Stimulated activated effector memory CD8-positive, alpha-beta T cell treated with anti-CD3 and anti-CD28 coated beads, Interleukin-12 subunit alpha, Interleukin-12 subunit beta, amount 100 ng/mL, for 72 hours (primary cell): ENCODE measurements around the gene DKKL1.
"Not testable (repeated sequence)": the region's sequence is repeated elsewhere in the genome, so short reads cannot be mapped to it uniquely, and the experiment has no call there.

Source experiments
- ATAC-seq: fragments of 150-1000 bp; cut with Tn5 transposase; 2 replicates; pipeline ENCODE4 v1.10.0; 2021
- DNase-seq, 2 donors: peaks; one replicate each; pipeline ENCODE4 v3.0.0; 2021 to 2022; ENCODE audit warnings: low spot score in 2 of 2
- H3K27ac Mint-ChIP-seq: one replicate; pipeline ENCODE4 v1.8.0; 2022; ENCODE audit warnings: mild to moderate bottlenecking, mixed read lengths
- H3K36me3 Mint-ChIP-seq: one replicate; pipeline ENCODE4 v1.8.0; 2022; ENCODE audit warnings: mild to moderate bottlenecking, mixed read lengths
- H3K4me1 Mint-ChIP-seq: one replicate; pipeline ENCODE4 v1.8.0; 2022; ENCODE audit warnings: mixed read lengths
- H3K4me3 Mint-ChIP-seq: one replicate; pipeline ENCODE4 v1.8.0; 2022; ENCODE audit warnings: mild to moderate bottlenecking, mixed read lengths
- H3K9me3 Mint-ChIP-seq: one replicate; pipeline ENCODE4 v1.8.0; 2022; ENCODE audit warnings: mixed read lengths

Gene DKKL1

DNA sequence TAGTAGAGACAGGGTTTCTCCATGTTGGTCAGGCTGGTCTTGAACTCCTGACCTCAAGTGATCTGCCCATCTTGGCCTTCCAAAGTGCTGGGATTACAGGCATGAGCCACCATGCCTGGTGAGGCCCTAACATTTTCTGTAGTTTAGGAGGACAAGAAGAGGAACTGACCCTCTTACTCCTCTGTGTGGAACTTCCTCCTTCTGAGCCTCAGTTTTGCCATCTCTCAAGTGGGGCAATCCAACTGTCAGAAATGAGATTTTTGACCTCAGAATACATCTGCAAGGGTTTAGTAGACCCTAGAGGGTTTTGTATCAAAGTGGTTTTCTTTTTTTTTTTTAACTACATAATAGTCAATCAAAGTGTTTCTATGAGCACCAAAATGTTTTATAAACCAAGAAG is 2.4 kb downstream of the DKKL1 start:
- no peak overlapping the region for H3K27ac Mint-ChIP-seq

GRCh38 chr19:49368711-49369358 is 5.2 kb downstream of the DKKL1 start:
- no peaks in the 10 kb centered on the region for H3K4me1 Mint-ChIP-seq
- ATAC-seq = no peak

More for the DNA sequence above, 2.4 kb downstream of the DKKL1 start:
- Mint-ChIP-seq H3K4me3 (no peak overlapping the region), H3K9me3 (peaks cover 5% of the 10 kb centered on the region), H3K4me1 (no peaks in the 10 kb centered on the region), H3K36me3 (no peaks in the 10 kb centered on the region)
- ATAC-seq = no peak
- no peak for DNase-seq

DNA sequence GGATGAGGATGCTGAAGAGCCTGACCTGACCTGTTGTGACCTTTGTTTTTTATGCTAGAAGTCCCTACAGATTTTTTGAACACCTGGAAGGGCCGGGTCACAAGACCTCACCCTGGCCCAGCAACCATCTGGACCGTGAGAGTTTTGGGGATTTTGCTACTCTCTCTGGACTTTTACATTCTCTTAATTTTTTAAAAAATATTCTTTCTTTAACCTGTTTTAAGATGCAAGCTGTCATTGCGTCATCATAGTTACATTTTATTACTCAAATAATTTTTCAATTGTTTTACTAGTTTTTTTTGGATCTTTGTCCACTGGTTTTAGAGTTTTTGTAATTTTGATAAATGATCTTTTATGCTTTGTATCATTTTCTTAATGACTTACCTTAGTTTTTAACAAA is 7.5 kb downstream of the DKKL1 start:
- DNase-seq (no peak), ATAC-seq (no peak)
- H3K4me3 Mint-ChIP-seq = no peak overlapping the region
- H3K27ac Mint-ChIP-seq = no peak overlapping the region
- no peaks in the 10 kb centered on the region for H3K36me3 Mint-ChIP-seq
- no peaks in the 10 kb centered on the region for H3K4me1 Mint-ChIP-seq
- H3K9me3 Mint-ChIP-seq = peaks cover 5% of the 10 kb centered on the region

More at GRCh38 chr19:49368711-49369358, 5.2 kb downstream of the DKKL1 start:
- H3K4me3 Mint-ChIP-seq = no peak overlapping the region
- H3K9me3 Mint-ChIP-seq = peaks cover 5% of the 10 kb centered on the region
- no peak overlapping the region for H3K27ac Mint-ChIP-seq
- no peaks in the 10 kb centered on the region for H3K36me3 Mint-ChIP-seq
- DNase-seq = no peak

DNA sequence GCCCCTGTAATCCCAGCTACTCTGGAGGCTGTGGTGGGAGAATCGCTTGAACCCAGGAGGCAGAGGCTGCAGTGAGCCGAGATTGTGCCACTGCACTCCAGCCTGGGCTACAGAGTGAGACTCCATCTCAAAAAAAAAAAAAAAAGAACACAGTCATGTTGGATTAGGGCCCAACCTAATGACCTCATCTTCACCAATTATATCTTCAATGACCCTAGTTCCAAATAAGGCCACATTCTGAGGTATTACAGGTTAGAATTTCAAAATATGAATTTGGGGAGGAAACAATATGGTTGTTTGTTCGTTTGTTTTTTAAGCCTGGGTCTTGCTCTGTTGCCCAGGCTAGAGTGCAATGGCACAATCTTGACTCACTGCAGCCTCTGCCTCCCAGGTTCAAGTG is 9.5 kb downstream of the DKKL1 start:
- H3K4me3 Mint-ChIP-seq, H3K27ac Mint-ChIP-seq, H3K4me1 Mint-ChIP-seq, ATAC-seq, H3K36me3 Mint-ChIP-seq, H3K9me3 Mint-ChIP-seq, DNase-seq: not testable (repeated sequence)

GRCh38 chr19:49374665-49375434 is 11.2 kb downstream of the DKKL1 start:
- no peak for ATAC-seq
- DNase-seq = no peak
- no peaks in the 10 kb centered on the region for H3K36me3 Mint-ChIP-seq
- H3K27ac Mint-ChIP-seq = peak overlapping the region; percentile 78
- H3K4me1 Mint-ChIP-seq = no peaks in the 10 kb centered on the region
- H3K4me3 Mint-ChIP-seq = no peak overlapping the region
- no peaks in the 10 kb centered on the region for H3K9me3 Mint-ChIP-seq

- H3K27ac Mint-ChIP-seq = no peak overlapping the region
- ATAC-seq = no peak
- no peak for DNase-seq
- no peak overlapping the region for H3K4me3 Mint-ChIP-seq
- peaks cover 7% of the 10 kb centered on the region for H3K9me3 Mint-ChIP-seq
- no peaks in the 10 kb centered on the region for H3K36me3 Mint-ChIP-seq
- H3K4me1 Mint-ChIP-seq = no peaks in the 10 kb centered on the region
Observed at GRCh38 chr19:49378512-49378911, 14.8 kb downstream of the DKKL1 start.

GRCh38 chr19:49380391-49380790 is 16.7 kb downstream of the DKKL1 start:
- no peak overlapping the region for H3K4me3 Mint-ChIP-seq
- ATAC-seq = no peak

DNA sequence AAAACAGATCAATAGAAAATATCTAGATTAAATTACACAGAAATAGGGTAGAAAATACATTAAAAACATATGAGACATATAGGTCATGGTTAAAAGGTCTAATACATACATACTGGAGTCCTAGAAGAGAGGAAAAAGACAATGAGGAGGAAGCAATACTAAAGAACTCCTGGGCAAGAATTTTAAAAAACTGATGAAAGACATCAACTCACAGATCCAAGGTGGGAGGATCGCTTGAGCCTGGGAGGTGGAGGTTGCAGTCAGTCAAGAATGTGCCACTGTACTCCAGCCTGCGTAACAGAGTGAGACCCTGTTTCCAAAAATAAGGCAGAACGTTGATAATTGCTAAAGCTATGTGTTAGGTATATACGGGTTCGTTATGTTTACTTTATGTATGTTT is 19.0 kb downstream of the DKKL1 start:
- no peak for DNase-seq
- peaks cover under 1% of the 10 kb centered on the region for H3K36me3 Mint-ChIP-seq
- no peaks in the 10 kb centered on the region for H3K4me1 Mint-ChIP-seq
- ATAC-seq = no peak
- no peak overlapping the region for H3K27ac Mint-ChIP-seq
- H3K4me3 Mint-ChIP-seq = no peak overlapping the region
- H3K9me3 Mint-ChIP-seq = peaks cover 7% of the 10 kb centered on the region

More at GRCh38 chr19:49380391-49380790, 16.7 kb downstream of the DKKL1 start:
- no peak for DNase-seq
- peaks cover 7% of the 10 kb centered on the region for H3K9me3 Mint-ChIP-seq
- no peaks in the 10 kb centered on the region for H3K36me3 Mint-ChIP-seq
- peak overlapping the region; percentile 23 for H3K27ac Mint-ChIP-seq
- no peaks in the 10 kb centered on the region for H3K4me1 Mint-ChIP-seq

- H3K9me3 Mint-ChIP-seq = peaks cover 7% of the 10 kb centered on the region
- no peak overlapping the region for H3K27ac Mint-ChIP-seq
- DNase-seq (no peak), ATAC-seq (no peak)
- no peak overlapping the region for H3K4me3 Mint-ChIP-seq
- peaks cover 7% of the 10 kb centered on the region for H3K36me3 Mint-ChIP-seq
- H3K4me1 Mint-ChIP-seq = no peaks in the 10 kb centered on the region
Observed at GRCh38 chr19:49383599-49383998, 19.9 kb downstream of the DKKL1 start.

GRCh38 chr19:49387936-49388372 is 24.3 kb downstream of the DKKL1 start, which contains the start of gene KASH5:
Gene KASH5 (plus strand): TSS chr19:49388249. CDS start chr19:49390884, 2,635 bp downstream.
- DNase-seq = peak; percentile 38 to 86
- no peaks in the 10 kb centered on the region for H3K9me3 Mint-ChIP-seq

DNA sequence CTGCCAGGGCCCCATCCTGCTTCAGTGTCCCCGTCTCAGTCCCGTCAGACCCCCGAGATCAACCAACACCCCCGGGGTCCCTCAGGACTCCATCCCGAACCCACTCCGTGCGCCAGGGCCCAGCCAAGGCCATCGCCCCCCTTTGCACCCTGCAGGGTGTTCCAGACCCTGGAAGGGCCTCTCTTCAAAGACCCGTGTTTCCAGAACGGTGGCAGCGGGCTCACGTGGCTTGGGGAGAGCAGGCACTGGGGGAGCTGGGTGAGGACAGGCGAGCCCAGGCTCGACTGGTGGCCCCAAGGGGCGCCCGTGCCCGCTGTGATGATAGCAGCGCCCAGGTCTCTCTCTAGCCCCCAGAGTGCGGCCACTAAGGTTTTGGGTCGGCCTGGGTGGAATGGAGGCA is 25.7 kb downstream of the DKKL1 start:
- ATAC-seq (no peak), DNase-seq (no peak)
- Mint-ChIP-seq H3K4me3 (no peak overlapping the region), H3K27ac (no peak overlapping the region), H3K36me3 (peaks cover 7% of the 10 kb centered on the region), H3K4me1 (peaks cover 12% of the 10 kb centered on the region), H3K9me3 (no peaks in the 10 kb centered on the region)

More at GRCh38 chr19:49387936-49388372, 24.3 kb downstream of the DKKL1 start, which contains the start of gene KASH5:
- peak; percentile 45 for ATAC-seq
- Mint-ChIP-seq H3K4me3 (peak within 1 kb of the TSS; percentile 33), H3K4me1 (peaks cover 12% of the 10 kb centered on the region), H3K36me3 (peaks cover 7% of the 10 kb centered on the region), H3K27ac (no peak within 1 kb of the TSS)

DNA sequence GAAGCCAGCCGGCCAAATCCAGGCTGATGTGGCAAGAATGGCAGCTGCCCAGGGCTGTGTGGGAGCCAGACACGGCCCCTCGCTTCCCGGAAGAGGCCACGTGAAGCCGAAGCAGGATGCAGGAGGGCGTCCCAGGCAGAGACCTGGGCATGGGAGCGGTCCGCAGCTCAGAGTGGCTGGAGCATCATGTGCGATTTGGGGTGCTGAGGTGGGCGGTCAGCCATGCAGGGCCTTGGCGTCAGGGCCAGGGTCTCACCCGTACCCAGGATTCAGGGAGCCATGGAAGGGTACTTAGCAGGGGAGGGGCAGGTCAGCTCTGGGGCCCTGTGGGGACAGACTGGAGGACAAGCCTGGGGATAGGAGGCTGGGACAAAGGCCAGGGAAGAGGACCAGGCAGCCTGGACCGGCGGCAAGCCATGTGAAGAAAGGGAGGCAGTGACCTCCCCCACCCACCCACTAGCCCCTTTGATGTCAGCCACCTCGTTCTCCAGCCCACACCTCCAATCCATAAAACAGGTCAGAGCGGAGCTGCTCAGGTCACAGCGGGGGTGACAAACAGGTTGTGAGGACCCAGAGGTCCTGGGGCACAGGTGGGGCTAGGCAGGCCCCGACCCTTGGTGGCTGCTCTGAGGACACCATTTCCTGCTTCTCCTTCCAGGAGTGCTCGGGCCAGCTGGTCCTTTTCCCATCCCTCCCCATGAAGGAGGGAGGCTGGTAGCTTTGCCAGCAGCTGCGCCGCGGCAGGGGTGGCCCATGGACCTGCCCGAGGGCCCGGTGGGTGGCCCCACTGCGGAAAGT is 26.7 kb downstream of the DKKL1 start:
- DNase-seq (no peak), ATAC-seq (no peak)
- Mint-ChIP-seq H3K4me3 (no peak overlapping the region), H3K9me3 (no peaks in the 10 kb centered on the region), H3K4me1 (peaks cover 12% of the 10 kb centered on the region), H3K27ac (peak overlapping the region; percentile 63), H3K36me3 (peaks cover 7% of the 10 kb centered on the region)

GRCh38 chr19:49390929-49391359 is 27.3 kb downstream of the DKKL1 start:
- Mint-ChIP-seq H3K4me3 (no peak overlapping the region), H3K4me1 (peaks cover 12% of the 10 kb centered on the region), H3K27ac (no peak overlapping the region), H3K9me3 (no peaks in the 10 kb centered on the region), H3K36me3 (peaks cover 7% of the 10 kb centered on the region)
- DNase-seq (no peak), ATAC-seq (no peak)

DNA sequence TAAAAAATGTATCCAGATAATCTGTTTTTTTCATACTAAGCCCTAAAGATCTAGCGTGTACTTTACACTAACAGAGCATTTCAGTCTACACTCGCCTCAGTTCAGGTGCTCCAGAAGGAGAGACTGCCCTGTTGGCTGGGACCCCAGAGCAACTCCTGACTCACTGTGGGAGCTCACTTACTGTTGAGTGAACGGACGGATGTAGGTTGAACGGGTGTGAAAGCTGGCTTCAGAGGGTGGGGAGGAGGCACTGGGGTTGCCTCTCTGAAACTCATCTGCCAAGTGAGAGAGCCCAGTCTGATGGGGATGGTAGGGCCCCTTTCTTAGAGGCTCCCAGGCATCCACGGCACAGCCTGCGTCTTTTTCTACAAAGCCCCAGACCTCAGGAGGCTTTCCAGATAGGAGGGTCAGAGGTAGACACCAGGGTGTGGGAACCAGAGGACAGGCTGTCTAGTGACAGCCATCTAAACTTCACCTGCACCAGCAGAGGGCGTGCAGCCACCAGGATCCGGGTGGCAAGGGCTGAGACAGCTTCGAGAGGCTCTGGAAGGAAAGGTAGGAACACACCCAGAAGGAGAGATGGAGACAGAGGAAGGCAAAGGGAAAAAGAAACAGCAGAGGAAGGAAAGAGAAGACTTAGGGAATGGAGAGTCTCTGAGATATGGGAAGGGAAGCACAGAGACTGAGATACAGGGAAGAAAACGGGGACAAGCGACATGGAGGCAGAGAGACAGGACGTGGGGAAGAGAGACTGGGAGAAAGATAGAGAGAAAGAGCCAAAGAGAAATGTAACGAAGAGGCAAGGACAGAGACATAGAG is 28.1 kb downstream of the DKKL1 start:
- H3K4me3 Mint-ChIP-seq = no peak overlapping the region
- H3K36me3 Mint-ChIP-seq = peaks cover 7% of the 10 kb centered on the region
- peak overlapping the region; percentile 21 for H3K27ac Mint-ChIP-seq
- no peaks in the 10 kb centered on the region for H3K9me3 Mint-ChIP-seq
- peak; percentile 67 to 81 for DNase-seq
- ATAC-seq = peak; percentile 93
- H3K4me1 Mint-ChIP-seq = peaks cover 12% of the 10 kb centered on the region
